NCI-H146 treated with DMSO at 0.1 percent for 48 hours (cell line): ENCODE data around the gene CCDC107.

Experiments used
- DNase-seq: peaks from one replicate; lab custom pipeline; 2025; ENCODE audit not compliant: unreplicated experiment; lab: John Stamatoyannopoulos, UW

The CCDC107 gene

GRCh38 chr9:35700031-35700430 lies 41.9 kb downstream of the CCDC107 start:
- no peak for DNase-seq

DNA sequence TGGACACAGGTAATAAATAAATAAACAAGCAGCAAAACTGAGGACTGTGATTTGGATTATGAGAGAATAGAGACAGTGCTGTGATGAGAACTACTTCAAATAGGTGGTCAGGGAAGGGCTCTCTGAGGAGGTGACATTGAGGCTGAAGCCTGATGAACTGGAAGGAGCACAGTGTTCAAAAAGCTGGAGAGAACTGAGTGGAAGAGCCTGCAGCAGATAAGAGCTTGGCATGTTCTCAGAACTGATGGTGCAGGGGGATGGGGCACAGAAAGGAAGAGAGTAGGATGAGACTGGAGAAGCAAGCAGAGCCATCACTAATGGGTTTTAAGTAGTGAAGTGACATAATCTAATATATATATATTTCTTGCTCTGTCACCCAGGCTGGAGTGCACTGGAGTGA lies 42.9 kb downstream of the CCDC107 start:
- no peak for DNase-seq

DNA sequence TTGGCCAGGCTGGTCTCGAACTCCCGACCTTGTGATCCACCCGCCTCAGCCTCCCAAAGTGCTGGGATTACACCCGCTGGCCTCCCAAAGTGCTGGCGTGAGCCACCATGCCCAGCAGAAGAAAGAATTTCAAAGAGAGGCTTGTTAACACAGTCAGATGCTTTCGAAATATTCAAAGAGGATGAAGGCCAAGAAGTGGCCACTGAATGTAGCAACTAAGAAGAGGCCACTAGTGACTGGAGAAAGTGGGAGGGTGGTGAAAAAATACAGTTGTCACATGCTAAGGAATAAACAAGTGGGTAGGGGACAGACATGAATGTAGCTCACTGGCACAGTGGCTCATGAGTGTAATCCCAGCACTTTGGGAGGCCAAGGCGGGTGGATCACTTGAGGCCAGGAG lies 44.6 kb downstream of the CCDC107 start:
- DNase-seq: no peak

DNA sequence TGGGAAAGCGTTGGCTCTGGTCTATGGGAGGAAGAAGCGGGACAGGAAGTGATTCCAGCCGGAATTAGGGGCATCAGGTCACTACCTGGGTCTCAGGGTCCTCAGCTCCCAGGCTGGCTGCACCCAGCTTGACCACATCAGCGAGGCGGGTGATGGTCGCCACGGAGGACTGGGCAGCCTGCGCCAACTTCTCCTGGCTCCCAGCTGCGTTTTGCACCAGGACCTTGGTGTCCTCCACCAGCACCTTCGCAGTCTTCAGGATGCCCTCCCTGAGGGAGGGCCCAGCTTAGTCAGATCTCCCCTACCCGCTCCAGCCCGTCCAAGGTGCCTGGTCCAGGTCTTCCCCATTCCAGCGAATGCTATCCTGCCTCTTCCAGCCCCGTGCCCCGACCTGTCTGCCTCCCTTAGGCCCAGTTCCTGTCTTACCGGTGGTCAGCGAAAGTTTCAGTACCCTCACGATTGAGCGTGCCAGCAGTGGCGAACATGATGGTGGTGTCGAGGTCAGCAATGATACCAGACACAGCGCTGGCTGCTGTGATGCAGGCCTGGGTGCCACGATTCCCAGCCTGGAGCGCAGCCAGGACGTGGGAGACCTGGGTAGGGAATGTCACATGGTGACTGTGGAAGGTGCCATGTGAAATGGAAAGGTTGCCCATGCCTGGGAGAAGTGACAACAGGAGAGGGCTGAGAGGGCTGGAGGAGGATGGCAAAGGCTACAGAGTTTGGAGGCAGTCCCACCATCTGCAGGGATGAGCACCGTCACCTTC lies 46.0 kb downstream of the CCDC107 start:
- no peak for DNase-seq

DNA sequence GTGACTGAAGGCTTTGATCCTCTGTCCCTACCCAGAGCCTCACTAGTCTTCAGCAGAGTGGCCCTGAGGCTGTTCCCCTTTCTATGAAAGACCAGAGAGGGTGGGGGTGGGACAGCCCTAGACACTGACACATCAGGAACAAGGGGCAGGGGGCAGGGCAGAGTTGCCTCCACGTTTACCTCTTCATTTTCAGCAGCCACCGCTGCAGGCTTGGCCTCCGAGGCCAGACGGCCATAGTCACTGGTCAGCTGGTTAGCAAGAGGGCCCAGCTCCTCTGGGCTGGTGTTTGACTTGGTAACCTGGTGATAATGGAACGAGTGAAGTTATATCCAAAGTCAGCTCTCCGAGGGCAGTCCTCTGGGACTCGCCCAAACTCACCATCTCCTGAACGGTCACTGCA lies 47.3 kb downstream of the CCDC107 start:
- no peak for DNase-seq

GRCh38 chr9:35705836-35706430 lies 47.8 kb downstream of the CCDC107 start:
- no peak for DNase-seq

GRCh38 chr9:35706951-35707350 lies 48.9 kb downstream of the CCDC107 start:
- no peak for DNase-seq

DNA sequence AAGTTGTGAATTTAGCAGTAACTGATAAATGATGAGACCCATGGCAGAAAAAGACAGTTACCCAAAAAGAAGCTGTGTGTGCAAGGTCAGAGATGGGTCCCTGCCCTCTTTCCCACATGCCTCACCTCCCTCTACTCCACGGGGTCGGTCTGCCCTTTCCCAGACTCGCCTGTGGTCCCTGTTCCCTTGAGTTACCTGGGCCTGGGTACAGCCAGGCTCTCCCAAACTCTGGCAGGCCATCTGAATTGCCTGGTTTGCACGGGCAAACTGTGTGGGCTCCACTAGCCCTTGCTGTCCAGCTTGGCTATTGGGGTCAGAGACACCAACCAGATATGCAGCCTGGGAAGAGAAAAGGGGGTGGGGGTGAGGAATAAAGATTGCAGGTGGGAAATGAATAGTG lies 50.1 kb downstream of the CCDC107 start:
- DNase-seq: no peak

DNA sequence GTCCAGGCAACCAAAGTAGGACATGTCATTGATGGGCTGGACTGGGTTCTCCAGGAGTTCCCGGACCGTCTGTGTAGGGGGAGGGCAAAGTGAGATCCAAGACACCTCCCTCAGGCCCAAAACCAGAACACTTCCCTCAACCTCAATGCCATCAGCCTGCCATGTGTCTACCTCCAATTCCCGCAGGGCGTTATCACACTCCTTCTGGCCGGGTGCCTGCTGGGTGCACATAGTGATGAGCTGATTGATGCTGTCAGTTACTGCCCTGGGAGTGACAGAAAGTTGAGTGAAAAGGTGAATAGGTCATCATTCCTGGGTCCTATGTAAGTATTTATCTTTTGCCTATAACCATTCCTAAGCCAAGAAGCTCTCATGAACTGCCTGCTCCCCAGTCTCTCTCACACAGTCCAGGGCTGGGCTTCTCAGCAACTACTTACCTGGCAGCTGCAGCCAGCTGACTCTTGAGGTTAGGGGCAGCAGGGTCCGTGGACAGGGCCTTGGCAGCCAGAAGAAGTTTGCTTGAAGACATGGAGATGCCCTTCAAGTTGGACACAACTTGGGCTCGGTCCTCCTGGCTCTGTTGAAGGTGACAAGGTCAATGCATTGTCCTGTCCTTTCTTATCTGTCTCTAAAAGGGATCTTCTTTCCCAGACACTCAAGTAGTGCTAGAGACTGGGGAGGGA lies 52.9 kb downstream of the CCDC107 start:
- no peak for DNase-seq
